ENCODE measurements around the gene ZNF708.
A peak's percentile ranks its signal among the peaks of the same experiment; 100 is the strongest.
"Not testable (repeated sequence)": the region's sequence is repeated elsewhere in the genome, so short reads cannot be mapped to it uniquely, and the experiment has no call there.

Gene ZNF708

GRCh38 chr19:21328885-21329605 lies at the start of gene ZNF708:
ZNF708 (minus strand) TSS chr19:21329410; CDS start chr19:21329212, 198 bp downstream.
- Histone ChIP-seq H3K4me3 (peak within 1 kb of the TSS; percentile 56 to 91 (median 73)), H3K27ac (peak within 1 kb of the TSS; percentile 80 to 99 (median 94))

GRCh38 chr19:21362291-21362690 lies 33.1 kb upstream of the ZNF708 start:
- Histone ChIP-seq H3K27ac (no peak overlapping the region), H3K4me3 (no peak overlapping the region)

- H3K4me3 ChIP-seq = peak within 1 kb of the TSS; percentile 63 to 89 (median 69)
- H3K27ac ChIP-seq = peak within 1 kb of the TSS in 20 of 21 experiments; percentile 22 to 86 (median 76)
These were observed 29.7 kb upstream of the ZNF708 start, which contains the start of gene ZNF738 for GRCh38 chr19:21358768-21359451. ZNF738 (plus strand) TSS chr19:21359000; CDS start chr19:21359141, 141 bp downstream.

- Histone ChIP-seq H3K4me3 (no peak overlapping the region), H3K27ac (no peak overlapping the region)
These were observed 23.6 kb upstream of the ZNF708 start for GRCh38 chr19:21352830-21353229.

DNA sequence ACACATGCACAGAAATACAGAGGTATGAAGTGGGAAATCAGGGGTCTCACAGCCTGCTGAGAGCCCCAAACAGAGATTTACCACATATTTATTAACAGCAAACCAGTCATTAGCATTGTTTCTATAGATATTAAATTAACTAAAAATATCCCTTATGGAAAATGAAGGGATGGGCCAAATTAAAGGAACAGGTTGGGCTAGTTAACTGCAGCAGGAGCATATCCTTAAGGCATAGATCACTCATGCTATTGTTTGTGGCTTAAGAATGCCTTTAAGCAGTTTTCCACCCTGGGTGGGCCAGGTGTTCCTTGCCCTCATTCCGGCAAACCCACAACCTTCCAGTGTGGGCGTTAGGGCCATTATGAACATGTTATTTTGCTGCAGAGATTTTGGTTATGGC lies 15.6 kb upstream of the ZNF708 start:
- not testable (repeated sequence) for H3K27ac ChIP-seq, H3K4me3 ChIP-seq

DNA sequence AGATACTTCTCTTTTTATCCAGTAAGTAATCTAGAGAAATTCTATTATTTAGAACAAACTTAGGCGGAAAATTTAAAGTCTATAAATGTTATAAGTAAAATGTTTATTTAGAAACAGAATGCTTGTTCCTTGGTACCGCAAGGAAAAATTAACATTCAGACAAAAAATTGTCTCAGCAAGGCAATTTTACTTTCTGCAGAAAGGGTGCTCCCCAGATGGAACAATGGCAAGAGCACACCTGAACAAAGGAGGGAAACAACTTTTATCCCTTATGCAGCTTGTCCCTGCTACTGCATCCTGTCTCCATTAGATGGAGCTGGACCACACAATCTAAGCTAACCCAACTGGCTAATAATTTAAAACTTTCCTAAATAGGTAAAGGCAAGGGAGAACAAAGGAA lies 6.5 kb upstream of the ZNF708 start:
- H3K4me3 ChIP-seq = no peak overlapping the region

GRCh38 chr19:21328406-21328805 lies 804 bp downstream of the ZNF708 start:
- peak overlapping the region; percentile 56 to 91 (median 73) for H3K4me3 ChIP-seq
- H3K27ac ChIP-seq = peak overlapping the region; percentile 80 to 99 (median 94)

More for the DNA sequence above, 6.5 kb upstream of the ZNF708 start:
- no peak overlapping the region for H3K27ac ChIP-seq

DNA sequence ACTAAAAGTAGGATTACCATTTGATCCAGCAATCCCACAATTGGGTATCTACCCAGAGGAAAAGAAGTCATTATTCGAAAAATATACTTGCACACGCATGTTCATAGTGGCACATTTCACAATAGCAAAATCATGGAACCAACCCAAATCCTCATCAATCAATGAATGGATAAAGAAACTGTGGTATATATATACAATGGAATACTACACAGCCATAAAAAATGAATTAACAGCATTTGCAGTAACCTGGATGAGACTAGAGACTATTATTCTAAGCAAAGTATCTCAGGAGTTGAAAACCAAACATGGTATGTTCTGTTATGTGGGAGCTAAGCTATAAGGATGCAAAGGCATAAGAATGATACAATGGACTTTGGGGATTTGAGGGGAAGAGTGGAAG lies 3.0 kb downstream of the ZNF708 start:
- H3K4me3 ChIP-seq = no peak overlapping the region
- H3K27ac ChIP-seq = no peak overlapping the region

- peak overlapping the region in 7 of 21 experiments; percentile 9 to 76 (median 35) for H3K27ac ChIP-seq
- no peak overlapping the region for H3K4me3 ChIP-seq
These were observed 6.2 kb downstream of the ZNF708 start for GRCh38 chr19:21323000-21323399.

GRCh38 chr19:21322528-21322927 lies 6.7 kb downstream of the ZNF708 start:
- H3K27ac ChIP-seq = peak overlapping the region in 10 of 21 experiments; percentile 9 to 76 (median 59)

GRCh38 chr19:21321996-21322395 lies 7.2 kb downstream of the ZNF708 start:
- H3K4me3 ChIP-seq = no peak overlapping the region

More at GRCh38 chr19:21322528-21322927, 6.7 kb downstream of the ZNF708 start:
- no peak overlapping the region for H3K4me3 ChIP-seq

DNA sequence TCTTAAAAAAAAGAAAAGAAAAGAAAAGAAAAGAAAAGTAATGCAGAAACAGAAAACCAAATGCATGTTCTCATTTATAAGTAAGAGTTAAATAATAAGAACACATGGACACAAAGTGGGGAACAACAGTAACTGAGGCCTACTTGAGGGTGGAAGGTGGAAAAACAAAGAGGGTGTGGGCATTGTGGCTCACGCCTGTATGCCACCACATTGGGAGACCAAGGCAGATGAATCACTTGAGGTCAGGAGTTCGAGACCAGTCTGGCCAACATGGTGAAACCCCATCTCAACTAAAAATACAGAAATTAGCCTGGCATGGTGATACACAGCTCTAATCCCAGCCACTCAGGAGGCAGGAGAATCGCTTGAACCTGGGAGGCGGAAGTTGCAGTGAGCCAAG lies 8.1 kb downstream of the ZNF708 start:
- Histone ChIP-seq H3K27ac (peak overlapping the region in 2 of 21 experiments; percentile 16 to 76), H3K4me3 (no peak overlapping the region)

More at GRCh38 chr19:21321996-21322395, 7.2 kb downstream of the ZNF708 start:
- peak overlapping the region in 9 of 21 experiments; percentile 21 to 76 (median 60) for H3K27ac ChIP-seq

GRCh38 chr19:21317821-21318220 lies 11.4 kb downstream of the ZNF708 start:
- no peak overlapping the region for H3K27ac ChIP-seq

DNA sequence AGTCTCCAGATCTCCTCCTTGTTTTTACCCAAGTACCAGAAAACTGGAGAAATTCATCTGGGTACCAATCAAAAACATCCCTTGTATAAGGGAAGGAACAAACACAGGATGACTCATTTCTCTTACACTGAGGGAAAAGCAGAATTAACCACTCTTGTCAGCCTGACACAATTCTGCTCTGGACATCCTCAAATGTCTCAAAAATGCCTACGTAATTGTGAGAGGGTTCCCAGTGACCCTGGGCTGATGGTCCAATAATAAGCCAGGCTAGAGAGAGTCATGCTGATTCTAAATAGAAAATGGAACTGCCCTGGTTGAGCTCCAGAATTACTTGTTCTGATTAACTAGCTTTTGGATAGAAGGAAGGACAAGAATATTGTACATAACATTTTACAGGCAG lies 14.5 kb downstream of the ZNF708 start:
- no peak overlapping the region for H3K4me3 ChIP-seq
- H3K27ac ChIP-seq = no peak overlapping the region

More at GRCh38 chr19:21317821-21318220, 11.4 kb downstream of the ZNF708 start:
- H3K4me3 ChIP-seq = no peak overlapping the region

DNA sequence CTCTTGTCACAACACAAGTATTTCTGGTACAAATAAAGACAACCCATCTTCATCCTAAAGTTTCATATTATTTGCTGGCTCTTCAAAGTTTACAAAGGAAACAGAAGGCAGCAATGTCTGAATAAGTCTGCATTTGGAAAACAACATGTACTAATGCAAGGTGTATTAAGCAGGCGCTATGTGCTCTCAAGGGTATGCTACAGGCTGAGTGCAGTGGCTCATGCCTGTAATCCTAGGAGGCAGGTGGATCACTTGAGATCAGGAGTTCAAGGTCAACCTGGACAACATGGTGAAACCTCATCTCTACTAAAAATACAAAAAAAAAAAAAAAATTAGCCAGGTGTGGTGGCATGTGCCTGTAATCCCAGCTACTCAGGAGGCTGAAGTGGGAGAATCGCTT lies 16.4 kb downstream of the ZNF708 start:
- H3K27ac ChIP-seq, H3K4me3 ChIP-seq: not testable (repeated sequence)

- no peak overlapping the region for H3K27ac ChIP-seq
- no peak overlapping the region for H3K4me3 ChIP-seq
These were observed 20.4 kb downstream of the ZNF708 start for GRCh38 chr19:21308773-21309172.

DNA sequence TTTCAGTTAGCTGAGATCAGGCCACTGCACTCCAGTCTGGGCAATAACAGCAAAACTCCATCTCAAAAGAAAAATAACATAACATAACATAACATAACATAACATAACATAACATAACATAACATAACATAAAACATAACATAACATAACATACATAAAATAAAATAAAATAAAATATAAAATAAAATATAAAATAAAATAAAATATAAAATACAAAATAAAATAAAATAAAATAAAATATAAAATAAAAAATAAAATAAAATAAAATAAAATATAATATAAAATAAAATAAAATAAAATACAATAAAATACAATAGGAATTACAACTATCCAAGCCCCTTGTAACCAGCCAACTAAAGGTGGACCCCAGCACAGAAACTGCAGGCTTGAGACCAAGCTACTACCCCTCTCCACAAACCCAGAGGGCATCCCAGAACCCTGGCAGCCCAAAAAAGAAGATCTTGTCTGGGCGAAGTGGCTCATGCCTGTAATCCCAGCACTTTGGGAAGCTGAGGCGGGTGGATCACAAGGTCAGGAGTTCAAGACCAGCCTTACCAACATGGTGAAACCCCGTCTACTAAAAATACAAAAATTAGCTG lies 22.2 kb downstream of the ZNF708 start:
- H3K27ac ChIP-seq, H3K4me3 ChIP-seq: not testable (repeated sequence)

- not testable (repeated sequence) for H3K27ac ChIP-seq, H3K4me3 ChIP-seq
These were observed 35.4 kb downstream of the ZNF708 start for GRCh38 chr19:21293768-21294167.

- H3K4me3 ChIP-seq = no peak overlapping the region
- no peak overlapping the region for H3K27ac ChIP-seq
These were observed 59.4 kb downstream of the ZNF708 start for GRCh38 chr19:21269813-21270212.

- no peak overlapping the region for H3K27ac ChIP-seq
- H3K4me3 ChIP-seq = no peak overlapping the region
These were observed 64.3 kb downstream of the ZNF708 start for GRCh38 chr19:21264891-21265290.

All from skin epidermis (tissue), 12 donors.